ENCODE data around the gene NXT2. TPM values are rescaled to one million over a fixed set of nuclear protein-coding genes. Genes with fewer than 3 reads are reported as not detected.
"Not testable (repeated sequence)": the region's sequence is repeated elsewhere in the genome, so short reads cannot be mapped to it uniquely, and the experiment has no call there.

The NXT2 gene
- total RNA-seq, 1 experiment from 2014 or later: 20.3 TPM

GRCh38 chrX:109537324-109537665, 651 bp downstream of the NXT2 start:
- Histone ChIP-seq H4K91ac (ENCODE audit: insufficient read length, low read depth, low read length) (no peak overlapping the region), H3K27ac (ENCODE audit: insufficient read length, low read depth, low read length) (peak overlapping the region; percentile 83), H3K56ac (ENCODE audit: insufficient read length, low read depth, low read length) (no peak overlapping the region), H2BK20ac (ENCODE audit: low read depth, low read length, poor library complexity, severe bottlenecking) (no peak overlapping the region), H3K14ac (ENCODE audit: insufficient read depth, low read length) (no peak overlapping the region), H3K27me3 (ENCODE audit: insufficient read depth, low read length) (peaks cover 3% of the 10 kb centered on the region; the same call in 1 of the 2 replicates), H4K8ac (replicated peaks; ENCODE audit: insufficient read length, low read depth, low read length) (no peak overlapping the region), H3K4ac (ENCODE audit: low read depth, low read length) (no peak overlapping the region; the same call in 1 of the 2 replicates), H3K23ac (ENCODE audit: insufficient read length, low read depth, low read length) (no peak overlapping the region), H3K4me2 (ENCODE audit: insufficient read depth, insufficient read length, low read length) (peak overlapping the region; percentile 97), H3K23me2 (ENCODE audit: insufficient read length, low read depth, low read length, poor library complexity, severe bottlenecking) (peaks cover 4% of the 10 kb centered on the region), H2AFZ (ENCODE audit: low read length) (peak overlapping the region; percentile 85), H3T11ph (ENCODE audit: low read length) (no peak overlapping the region), H3K4me1 (ENCODE audit: insufficient read depth, low read length) (no peaks in the 10 kb centered on the region), H4K20me1 (ENCODE audit: control insufficient read depth, insufficient read depth, insufficient read length) (no peaks in the 10 kb centered on the region), H2BK5ac (ENCODE audit: insufficient read length, low read length) (peak overlapping the region; percentile 58), H3K79me2 (ENCODE audit: insufficient read depth, low read length) (no peaks in the 10 kb centered on the region), H2BK15ac (ENCODE audit: low read depth, low read length) (no peak overlapping the region), H3K9ac (ENCODE audit: extremely low read depth, insufficient read length, low read length) (peak overlapping the region; percentile 92), H4K5ac (ENCODE audit: insufficient read length, low read depth, low read length) (peak overlapping the region; percentile 90), H2AK5ac (ENCODE audit: insufficient read length, low read length) (no peak overlapping the region), H3K9me3 (ENCODE audit: control insufficient read depth, low read depth, low read length) (no peaks in the 10 kb centered on the region), H2BK120ac (ENCODE audit: low read depth, low read length, poor library complexity, severe bottlenecking) (no peak overlapping the region), H3K79me1 (ENCODE audit: insufficient read depth, low read depth, low read length, poor library complexity, severe bottlenecking) (no peaks in the 10 kb centered on the region), H3K18ac (ENCODE audit: insufficient read length, low read depth, low read length) (peak overlapping the region; percentile 57), H2BK12ac (ENCODE audit: insufficient read length, low read depth, low read length) (no peak overlapping the region)
- TF ChIP-seq CTCF (conservative IDR thresholded peaks at IDR 0.05): no peak
- H3K27ac Mint-ChIP-seq: peak overlapping the region; percentile 98 to 99 (median 99)
- no peaks in the 10 kb centered on the region; a peak in 2 of 7 replicates for H3K36me3 Mint-ChIP-seq (ENCODE audit: insufficient read depth in 1 of 3, low read depth in 3 of 3)
- peak overlapping the region; percentile 96 to 98 for H3K4me3 Mint-ChIP-seq
- no CpG with 5 or more reads among the region's 10 CpGs for WGBS (ENCODE audit: extremely low coverage, insufficient read length, low lambda C conversion rate)
- H3K27me3 Mint-ChIP-seq (ENCODE audit: low read depth): peaks cover 34% of the 10 kb centered on the region
- DNase-seq: no peak
- peaks cover 0 to 5% of the 10 kb centered on the region in 2 experiments; a peak in 2 of 5 replicates for H3K9me3 Mint-ChIP-seq
- H3K4me1 Mint-ChIP-seq: peaks cover 6 to 15% of the 10 kb centered on the region in 2 experiments

- peaks cover 6 to 15% of the 10 kb centered on the region in 2 experiments for H3K4me1 Mint-ChIP-seq
- H3K4me1 ChIP-seq (ENCODE audit: insufficient read depth, low read length); H3K27ac Mint-ChIP-seq: not testable (repeated sequence)
Observed at GRCh38 chrX:109539007-109539406, 2.4 kb downstream of the NXT2 start.

More at GRCh38 chrX:109539007-109539406, 2.4 kb downstream of the NXT2 start:
- H3K9me3 ChIP-seq (ENCODE audit: control insufficient read depth, low read depth, low read length); H2AK5ac ChIP-seq (ENCODE audit: insufficient read length, low read length); H3K27ac ChIP-seq (ENCODE audit: insufficient read length, low read depth, low read length); H3K23me2 ChIP-seq (ENCODE audit: insufficient read length, low read depth, low read length, poor library complexity, severe bottlenecking); H2BK5ac ChIP-seq (ENCODE audit: insufficient read length, low read length); H2BK120ac ChIP-seq (ENCODE audit: low read depth, low read length, poor library complexity, severe bottlenecking); H3T11ph ChIP-seq (ENCODE audit: low read length); H3K27me3 ChIP-seq (ENCODE audit: insufficient read depth, low read length); H3K23ac ChIP-seq (ENCODE audit: insufficient read length, low read depth, low read length); H3K79me2 ChIP-seq (ENCODE audit: insufficient read depth, low read length); H3K18ac ChIP-seq (ENCODE audit: insufficient read length, low read depth, low read length); H3K4me2 ChIP-seq (ENCODE audit: insufficient read depth, insufficient read length, low read length); H4K20me1 ChIP-seq (ENCODE audit: control insufficient read depth, insufficient read depth, insufficient read length); H3K36me3 Mint-ChIP-seq (ENCODE audit: insufficient read depth in 1 of 3, low read depth in 3 of 3); H3K9me3 Mint-ChIP-seq; H3K79me1 ChIP-seq (ENCODE audit: insufficient read depth, low read depth, low read length, poor library complexity, severe bottlenecking); H3K4ac ChIP-seq (ENCODE audit: low read depth, low read length); H4K5ac ChIP-seq (ENCODE audit: insufficient read length, low read depth, low read length); H2BK15ac ChIP-seq (ENCODE audit: low read depth, low read length); H2AFZ ChIP-seq (ENCODE audit: low read length); H2BK12ac ChIP-seq (ENCODE audit: insufficient read length, low read depth, low read length); DNase-seq; H3K9ac ChIP-seq (ENCODE audit: extremely low read depth, insufficient read length, low read length); H2BK20ac ChIP-seq (ENCODE audit: low read depth, low read length, poor library complexity, severe bottlenecking); H3K4me3 Mint-ChIP-seq; H3K56ac ChIP-seq (ENCODE audit: insufficient read length, low read depth, low read length); H4K91ac ChIP-seq (ENCODE audit: insufficient read length, low read depth, low read length); H4K8ac ChIP-seq (replicated peaks; ENCODE audit: insufficient read length, low read depth, low read length); H3K14ac ChIP-seq (ENCODE audit: insufficient read depth, low read length): not testable (repeated sequence)
- peaks cover 17% of the 10 kb centered on the region for H3K27me3 Mint-ChIP-seq (ENCODE audit: low read depth)

All from H9 (cell line).